Esophagus muscularis mucosa (tissue), 4 donors: ENCODE measurements around the gene ANKRD34C. TPM values are rescaled to one million over a fixed set of nuclear protein-coding genes. Genes with fewer than 3 reads are reported as not detected.

ENCODE experiments used
- DNase-seq: peaks from one replicate; pipeline ENCODE4 v3.0.0-alpha.2; 2017; ENCODE audit errors: extremely low spot score
- H3K27ac ChIP-seq, 4 donors: fragments of 200-600 bp; sonication (generic); replicated peaks in 1 of 4; 1 replicate in 3 of 4; 2 replicates in 1 of 4; pipeline ENCODE4 v1.5.1; 2016 to 2019; ENCODE audit warnings: mild to moderate bottlenecking in 1 of 4
- H3K27me3 ChIP-seq, 4 donors: fragments of 200-600 bp; sonication (generic); one replicate each; pipeline versions ENCODE4 v1.5.1 to v1.6.0; 2016 to 2019
- H3K36me3 ChIP-seq, 4 donors: fragments of 200-600 bp; sonication (generic); one replicate each; pipeline ENCODE4 v1.5.1; 2016 to 2019
- H3K4me1 ChIP-seq, 4 donors: fragments of 200-600 bp; sonication (generic); one replicate each; pipeline ENCODE4 v1.5.1; 2016 to 2019
- H3K4me3 ChIP-seq, 4 donors: fragments of 200-600 bp; sonication (generic); 1 replicate in 2 of 4; 2 replicates in 2 of 4; pipeline ENCODE4 v1.5.1; 2016 to 2019; ENCODE audit warnings: mild to moderate bottlenecking in 4 of 4, moderate library complexity in 1 of 4
- H3K9me3 ChIP-seq, 4 donors: fragments of 200-600 bp; sonication (generic); 1 replicate in 3 of 4; 2 replicates in 1 of 4; pipeline ENCODE4 v1.5.1; 2016 to 2019
- CTCF ChIP-seq, 3 experiments: fragments of 200-600 bp in 2 of 3; fragments of 450-650 bp in 1 of 3; sonication (generic) in 2 of 3; IDR thresholded peaks; one replicate each; pipeline ENCODE4 v1.5.1; 2017 to 2019; ENCODE audit warnings: antibody characterized with exemption in 3 of 3, mild to moderate bottlenecking in 2 of 3, moderate library complexity in 1 of 3
- EP300 ChIP-seq: sonication (generic); formaldehyde crosslinking; IDR thresholded peaks from one replicate; pipeline ENCODE4 v1.6.1; 2017; ENCODE audit warnings: antibody characterized with exemption
- POLR2A ChIP-seq: fragments of 450-650 bp; IDR thresholded peaks from one replicate; pipeline ENCODE4 v1.6.1; 2017; ENCODE audit warnings: antibody characterized with exemption, moderate library complexity, mild to moderate bottlenecking, low read depth
- POLR2AphosphoS5 ChIP-seq, 2 donors: sonication (generic); formaldehyde crosslinking; IDR thresholded peaks; one replicate each; pipeline ENCODE4 v1.6.1; 2017; ENCODE audit warnings: antibody characterized with exemption in 2 of 2
- WGBS: methylation state at CpG from one replicate; pipeline ENCODE4 v1.1.5; 2018; 5-methylcytosine and 5-hydroxymethylcytosine counted together
- intact Hi-C: fragments of 100-400 bp; cut with DNase I; formaldehyde crosslinking; loops from one replicate; pipeline ENCODE4 v1.15.1; 2023
- total RNA-seq, 4 donors: library from RNA; depleted of rRNA; stranded (reverse); fragments of >200 nt; gene quantifications; one replicate each; pipeline versions ENCODE4 v1.1.0 to v1.2.1, GENCODE V29; 2016

ANKRD34C gene
- total RNA-seq = not detected

DNA sequence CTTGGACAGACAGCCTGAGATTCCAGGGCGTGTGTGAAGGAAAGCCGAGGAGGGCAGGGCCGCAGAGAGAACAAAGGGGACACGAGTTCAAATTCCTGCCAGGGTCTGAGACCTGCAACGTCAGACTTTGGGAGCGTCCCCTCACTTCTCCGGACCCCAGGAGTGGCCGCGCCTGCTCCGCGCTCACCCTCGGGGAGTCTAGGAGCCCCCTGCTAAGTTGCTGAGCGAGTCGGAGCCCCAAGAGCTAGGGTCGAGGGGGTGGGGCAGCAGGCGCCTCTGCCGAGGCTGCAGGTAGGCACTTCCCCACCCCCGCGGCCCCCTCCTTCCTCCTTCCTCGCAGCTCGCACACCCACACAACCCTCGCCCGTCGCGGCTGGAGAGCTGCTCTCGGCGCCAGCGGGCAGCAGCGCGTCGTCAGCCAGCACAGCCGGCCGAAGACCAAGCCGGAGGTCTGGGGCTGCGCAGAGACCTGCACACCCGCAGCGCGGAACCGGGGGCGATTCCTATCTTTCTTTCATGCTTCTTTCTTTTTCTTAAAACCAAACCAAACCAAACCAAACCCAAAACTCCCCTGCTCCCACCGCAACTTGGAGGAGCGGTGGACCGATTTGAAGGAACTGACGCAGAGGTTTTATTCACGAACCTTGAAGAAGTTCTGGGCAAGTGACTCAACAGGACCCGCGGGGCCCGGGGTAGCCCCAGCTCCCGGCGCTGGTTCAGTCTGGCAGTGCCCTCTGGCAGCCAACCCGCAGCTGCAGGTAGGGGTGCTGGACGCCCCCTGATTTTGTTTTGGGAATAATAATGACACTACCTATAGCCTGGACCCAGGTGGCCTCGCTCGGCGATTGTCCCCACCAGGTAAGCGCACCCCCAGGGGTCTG lies at the start of gene ANKRD34C:
Gene ANKRD34C, plus strand, starts transcription at position 352 of the 881 bp plus-strand sequence. CDS start 10,563 bp downstream, outside the sequence.
- DNase-seq = no peak
- WGBS = 8% methylated on average over 46 of the region's 56 CpGs
- intact Hi-C loops = no loop called here
- H3K4me3 ChIP-seq = no peak within 1 kb of the TSS
- H3K36me3 ChIP-seq = no peaks in the 10 kb centered on the region
- peaks cover 0 to 72% (median 18%) of the 10 kb centered on the region in 4 donors for H3K27me3 ChIP-seq
- H3K4me1 ChIP-seq = peaks cover 0 to 5% (median 0%) of the 10 kb centered on the region in 4 donors
- H3K9me3 ChIP-seq = peaks cover 0 to 9% (median 2%) of the 10 kb centered on the region in 4 donors
- TF ChIP-seq POLR2A (no peak), EP300 (no peak), POLR2AphosphoS5 (IDR thresholded peaks at IDR 0.05) (no peak), CTCF (IDR thresholded peaks at IDR 0.05) (no peak)
- H3K27ac ChIP-seq = no peak within 1 kb of the TSS

GRCh38 chr15:79233236-79233635 lies 49.3 kb upstream of the ANKRD34C start:
- peaks cover 0 to 24% (median 17%) of the 10 kb centered on the region in 4 donors for H3K9me3 ChIP-seq
- no peak overlapping the region for H3K4me3 ChIP-seq
- intact Hi-C loops = no loop called here
- no peak for DNase-seq
- H3K4me1 ChIP-seq = no peaks in the 10 kb centered on the region
- WGBS = 86% methylated on average over 5 of the region's 6 CpGs
- no peak for TF ChIP-seq CTCF (IDR thresholded peaks at IDR 0.05)
- TF ChIP-seq EP300 = no peak
- TF ChIP-seq POLR2A = no peak
- TF ChIP-seq POLR2AphosphoS5 (IDR thresholded peaks at IDR 0.05) = no peak
- H3K27me3 ChIP-seq = peaks cover 0 to 14% (median 0%) of the 10 kb centered on the region in 4 donors
- H3K27ac ChIP-seq = no peak overlapping the region
- H3K36me3 ChIP-seq = no peaks in the 10 kb centered on the region

DNA sequence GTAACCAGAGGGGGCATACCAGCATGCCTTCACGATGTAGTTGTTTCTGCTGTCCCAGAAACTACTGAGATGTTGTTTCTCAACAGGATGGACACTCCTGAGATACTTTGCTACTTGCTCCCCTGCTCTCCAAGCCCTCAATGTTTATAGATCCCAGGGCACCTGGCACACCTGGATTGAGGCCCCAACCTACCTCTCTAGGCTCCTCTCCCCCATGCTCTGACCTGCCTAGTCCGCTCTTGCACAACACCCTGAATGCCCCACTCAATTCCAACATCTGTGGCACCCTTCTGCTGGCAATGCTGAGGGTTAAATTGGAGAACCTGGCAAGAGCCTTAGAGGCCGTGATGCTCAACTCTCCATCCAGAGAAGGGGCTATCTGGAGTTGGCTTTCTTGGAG lies 42.5 kb upstream of the ANKRD34C start:
- Histone ChIP-seq H3K27ac (no peak overlapping the region), H3K4me1 (no peaks in the 10 kb centered on the region), H3K4me3 (no peak overlapping the region), H3K27me3 (peaks cover 0 to 10% (median 0%) of the 10 kb centered on the region in 4 donors), H3K36me3 (no peaks in the 10 kb centered on the region), H3K9me3 (no peaks in the 10 kb centered on the region)
- peak; percentile 62 for DNase-seq
- TF ChIP-seq EP300 = no peak
- WGBS = 65% methylated on average over 3 of the region's 3 CpGs
- intact Hi-C loops = no loop called here

DNA sequence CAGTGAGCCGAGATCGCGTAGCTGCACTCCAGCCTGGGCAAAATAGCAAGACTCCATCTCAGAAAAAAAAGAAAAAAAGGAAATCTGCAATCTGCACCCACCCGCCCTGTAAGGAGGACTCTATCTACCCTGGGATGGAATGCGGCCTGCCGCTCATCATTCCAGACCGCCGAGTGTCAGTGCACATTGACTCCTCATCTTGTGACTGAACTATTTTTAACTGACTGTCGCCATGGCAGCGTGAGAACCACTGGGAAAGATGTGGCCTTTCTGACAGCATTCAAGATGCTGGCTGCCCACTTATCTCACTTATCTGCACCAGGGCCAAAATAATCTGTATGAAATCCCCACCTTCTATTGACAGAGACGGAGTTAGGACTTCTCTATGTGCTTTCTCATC lies 38.8 kb upstream of the ANKRD34C start:
- H3K4me3 ChIP-seq = no peak overlapping the region
- WGBS = 72% methylated on average over 11 of the region's 11 CpGs
- H3K27me3 ChIP-seq = no peaks in the 10 kb centered on the region
- H3K36me3 ChIP-seq = no peaks in the 10 kb centered on the region
- H3K9me3 ChIP-seq = no peaks in the 10 kb centered on the region
- TF ChIP-seq POLR2A (no peak), POLR2AphosphoS5 (IDR thresholded peaks at IDR 0.05) (no peak), EP300 (no peak), CTCF (IDR thresholded peaks at IDR 0.05) (no peak)
- no peaks in the 10 kb centered on the region for H3K4me1 ChIP-seq
- DNase-seq = peak; percentile 45
- H3K27ac ChIP-seq = no peak overlapping the region
- intact Hi-C loops = no loop called here

- peak; percentile 74 for DNase-seq
- H3K4me3 ChIP-seq = no peak overlapping the region
- 67% methylated on average over 5 of the region's 5 CpGs for WGBS
- H3K9me3 ChIP-seq = no peaks in the 10 kb centered on the region
- H3K27me3 ChIP-seq = peaks cover 0 to 7% (median 0%) of the 10 kb centered on the region in 4 donors
- H3K36me3 ChIP-seq = no peaks in the 10 kb centered on the region
- H3K27ac ChIP-seq = no peak overlapping the region
- intact Hi-C loops = no loop called here
- no peaks in the 10 kb centered on the region for H3K4me1 ChIP-seq
- no peak for TF ChIP-seq POLR2AphosphoS5 (IDR thresholded peaks at IDR 0.05)
- TF ChIP-seq POLR2A = no peak
Observed at GRCh38 chr15:79244876-79245275, 37.6 kb upstream of the ANKRD34C start.
